HFFc6 (cell line): ENCODE data around the gene UGT2A3. TPM values are rescaled to one million over a fixed set of nuclear protein-coding genes. Genes with fewer than 3 reads are reported as not detected.
"Not testable (repeated sequence)": the region's sequence is repeated elsewhere in the genome, so short reads cannot be mapped to it uniquely, and the experiment has no call there.

Experiments used
- DNase-seq: peaks from one replicate; pipeline ENCODE4 v3.0.0-alpha.2; 2018
- H3K27ac Mint-ChIP-seq: 2 replicates; pipeline ENCODE4 v1.8.0; 2020; ENCODE audit warnings: mild to moderate bottlenecking, mixed read lengths
- H3K27me3 Mint-ChIP-seq: 2 replicates; pipeline ENCODE4 v1.8.0; 2021; ENCODE audit warnings: mild to moderate bottlenecking, moderate library complexity, mixed read lengths; ENCODE audit not compliant: insufficient read depth
- H3K36me3 Mint-ChIP-seq: 2 replicates; pipeline ENCODE4 v1.8.0; 2021; ENCODE audit warnings: low read depth, mixed read lengths
- H3K4me1 Mint-ChIP-seq: 2 replicates; pipeline ENCODE4 v1.8.0; 2020; ENCODE audit warnings: low read depth, mixed read lengths
- H3K4me3 Mint-ChIP-seq: 2 replicates; pipeline ENCODE4 v1.8.0; 2020; ENCODE audit warnings: mild to moderate bottlenecking, moderate library complexity, mixed read lengths
- H3K9me3 Mint-ChIP-seq: 2 replicates; pipeline ENCODE4 v1.8.0; 2020; ENCODE audit warnings: mild to moderate bottlenecking, mixed read lengths
- CTCF ChIP-seq: fragments of 200-600 bp; sonication (generic); IDR thresholded peaks from 2 replicates; pipeline ENCODE4 v1.5.0; 2021; ENCODE audit warnings: antibody characterized with exemption, mild to moderate bottlenecking
- total RNA-seq, 6 experiments: library from RNA; stranded (reverse); fragmentation: NEBNext Ultra II Directional; extraction: Animal tissue kit (Norgen Biotek cat#: 25700); gene quantifications; 2 replicates in 1 of 6; 3 replicates in 5 of 6; pipeline ENCODE4 v1.2.3, GENCODE V29; 2021

Gene UGT2A3
- total RNA-seq, 6 experiments from 2014 or later = not detected

- H3K9me3 Mint-ChIP-seq = peaks cover 10% of the 10 kb centered on the region
- H3K27ac Mint-ChIP-seq = no peak overlapping the region
- H3K27me3 Mint-ChIP-seq = no peaks in the 10 kb centered on the region
- TF ChIP-seq CTCF = no peak
- no peak for DNase-seq
- no peaks in the 10 kb centered on the region for H3K36me3 Mint-ChIP-seq
- no peaks in the 10 kb centered on the region for H3K4me1 Mint-ChIP-seq
- no peak overlapping the region for H3K4me3 Mint-ChIP-seq
These were observed 33.3 kb upstream of the UGT2A3 start for GRCh38 chr4:68984947-68985346.

- Mint-ChIP-seq H3K27me3 (no peaks in the 10 kb centered on the region), H3K27ac (no peak overlapping the region), H3K4me1 (no peaks in the 10 kb centered on the region), H3K36me3 (no peaks in the 10 kb centered on the region), H3K9me3 (peaks cover 8% of the 10 kb centered on the region; the same call in 1 of the 2 replicates), H3K4me3 (no peak overlapping the region)
- TF ChIP-seq CTCF = no peak
- DNase-seq = no peak
These were observed 11.8 kb upstream of the UGT2A3 start for GRCh38 chr4:68963374-68963773.

GRCh38 chr4:68962868-68963267 is 11.3 kb upstream of the UGT2A3 start:
- peaks cover 8% of the 10 kb centered on the region; the same call in 1 of the 2 replicates for H3K9me3 Mint-ChIP-seq
- no peak for DNase-seq
- H3K4me1 Mint-ChIP-seq = no peaks in the 10 kb centered on the region
- no peak overlapping the region for H3K4me3 Mint-ChIP-seq
- H3K27ac Mint-ChIP-seq = no peak overlapping the region
- H3K36me3 Mint-ChIP-seq = no peaks in the 10 kb centered on the region
- H3K27me3 Mint-ChIP-seq = no peaks in the 10 kb centered on the region
- no peak for TF ChIP-seq CTCF

GRCh38 chr4:68960294-68961163 is 8.9 kb upstream of the UGT2A3 start:
- no peaks in the 10 kb centered on the region for H3K27me3 Mint-ChIP-seq
- DNase-seq = no peak
- TF ChIP-seq CTCF = no peak
- no peaks in the 10 kb centered on the region for H3K36me3 Mint-ChIP-seq
- H3K27ac Mint-ChIP-seq = no peak overlapping the region
- peak overlapping the region; percentile 59; the same call in 1 of the 2 replicates for H3K4me3 Mint-ChIP-seq
- H3K4me1 Mint-ChIP-seq = no peaks in the 10 kb centered on the region
- peaks cover 4% of the 10 kb centered on the region; the same call in 1 of the 2 replicates for H3K9me3 Mint-ChIP-seq

- H3K27me3 Mint-ChIP-seq, H3K27ac Mint-ChIP-seq, H3K9me3 Mint-ChIP-seq, H3K4me1 Mint-ChIP-seq, DNase-seq, H3K36me3 Mint-ChIP-seq, H3K4me3 Mint-ChIP-seq: not testable (repeated sequence)
These were observed 7.5 kb upstream of the UGT2A3 start for GRCh38 chr4:68959085-68959484.

GRCh38 chr4:68954126-68954525 is 2.5 kb upstream of the UGT2A3 start:
- Mint-ChIP-seq H3K4me1 (no peaks in the 10 kb centered on the region), H3K9me3 (peaks cover 4% of the 10 kb centered on the region; the same call in 1 of the 2 replicates), H3K27ac (no peak overlapping the region), H3K36me3 (no peaks in the 10 kb centered on the region), H3K27me3 (no peaks in the 10 kb centered on the region; the same call in 1 of the 2 replicates), H3K4me3 (no peak overlapping the region)
- no peak for TF ChIP-seq CTCF
- no peak for DNase-seq
